ENCODE results near the gene ATXN7. TPM values are rescaled to one million over a fixed set of nuclear protein-coding genes. Genes with fewer than 3 reads are reported as not detected.

Gene ATXN7
- total and polyA plus RNA-seq, 2 of the 13 experiments (the other 11 are each of a cell fraction or from before 2014, with no cell fraction given), result 13.8 to 20.0 TPM

DNA sequence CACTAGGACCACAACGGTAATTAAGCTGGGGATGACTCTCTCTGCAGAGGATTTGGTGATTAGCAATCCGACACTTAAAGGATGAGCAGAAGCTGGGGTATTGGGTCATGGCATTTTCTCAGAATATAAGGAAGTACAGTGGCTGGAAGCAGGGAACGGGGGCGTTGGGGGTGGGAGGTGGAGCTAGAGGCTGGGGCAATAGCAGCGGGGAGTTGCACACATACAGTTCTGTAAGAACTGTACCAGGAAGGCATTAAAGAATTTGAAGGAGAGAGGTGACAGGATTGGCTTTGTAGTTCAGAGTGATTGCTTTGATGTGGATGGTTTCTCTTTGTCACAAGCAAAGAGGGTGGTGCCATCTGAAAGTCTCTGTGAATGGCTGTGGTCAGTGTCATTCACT, 131.4 kb downstream of the ATXN7 start:
- BruUV-seq (replicated peaks), result no TSS peak
- intact Hi-C loops (cut with micrococcal nuclease; ENCODE audit: unreplicated experiment), result no loop called here
- no peak for FAIRE-seq
- TF ChIP-seq RFX5 (IDR thresholded peaks at IDR 0.05; ENCODE audit: low read depth, low read length), result no peak
- TF ChIP-seq HDAC6 (IDR thresholded peaks at IDR 0.05; ENCODE audit: low read depth, low read length), result no peak
- TF ChIP-seq ZNF136 (CRISPR knock-in tag; IDR thresholded peaks at IDR 0.05; ENCODE audit: low read depth), result no peak
- TF ChIP-seq PREB (CRISPR knock-in tag; IDR thresholded peaks at IDR 0.05), result no peak
- no peak for TF ChIP-seq GZF1 (CRISPR knock-in tag; IDR thresholded peaks at IDR 0.05)
- TF ChIP-seq, protein P1, sequence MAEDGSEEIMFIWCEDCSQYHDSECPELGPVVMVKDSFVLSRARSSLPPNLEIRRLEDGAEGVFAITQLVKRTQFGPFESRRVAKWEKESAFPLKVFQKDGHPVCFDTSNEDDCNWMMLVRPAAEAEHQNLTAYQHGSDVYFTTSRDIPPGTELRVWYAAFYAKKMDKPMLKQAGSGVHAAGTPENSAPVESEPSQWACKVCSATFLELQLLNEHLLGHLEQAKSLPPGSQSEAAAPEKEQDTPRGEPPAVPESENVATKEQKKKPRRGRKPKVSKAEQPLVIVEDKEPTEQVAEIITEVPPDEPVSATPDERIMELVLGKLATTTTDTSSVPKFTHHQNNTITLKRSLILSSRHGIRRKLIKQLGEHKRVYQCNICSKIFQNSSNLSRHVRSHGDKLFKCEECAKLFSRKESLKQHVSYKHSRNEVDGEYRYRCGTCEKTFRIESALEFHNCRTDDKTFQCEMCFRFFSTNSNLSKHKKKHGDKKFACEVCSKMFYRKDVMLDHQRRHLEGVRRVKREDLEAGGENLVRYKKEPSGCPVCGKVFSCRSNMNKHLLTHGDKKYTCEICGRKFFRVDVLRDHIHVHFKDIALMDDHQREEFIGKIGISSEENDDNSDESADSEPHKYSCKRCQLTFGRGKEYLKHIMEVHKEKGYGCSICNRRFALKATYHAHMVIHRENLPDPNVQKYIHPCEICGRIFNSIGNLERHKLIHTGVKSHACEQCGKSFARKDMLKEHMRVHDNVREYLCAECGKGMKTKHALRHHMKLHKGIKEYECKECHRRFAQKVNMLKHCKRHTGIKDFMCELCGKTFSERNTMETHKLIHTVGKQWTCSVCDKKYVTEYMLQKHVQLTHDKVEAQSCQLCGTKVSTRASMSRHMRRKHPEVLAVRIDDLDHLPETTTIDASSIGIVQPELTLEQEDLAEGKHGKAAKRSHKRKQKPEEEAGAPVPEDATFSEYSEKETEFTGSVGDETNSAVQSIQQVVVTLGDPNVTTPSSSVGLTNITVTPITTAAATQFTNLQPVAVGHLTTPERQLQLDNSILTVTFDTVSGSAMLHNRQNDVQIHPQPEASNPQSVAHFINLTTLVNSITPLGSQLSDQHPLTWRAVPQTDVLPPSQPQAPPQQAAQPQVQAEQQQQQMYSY (CRISPR knock-in tag; IDR thresholded peaks at IDR 0.05), result no peak
- no peak for TF ChIP-seq RAD51 (IDR thresholded peaks at IDR 0.05; ENCODE audit: borderline replicate concordance)
- TF ChIP-seq MBD4 (IDR thresholded peaks at IDR 0.05; ENCODE audit: borderline replicate concordance, low read length), result no peak
- TF ChIP-seq ZNF512 (CRISPR knock-in tag; IDR thresholded peaks at IDR 0.05), result no peak
- no peak for TF ChIP-seq HNF1B (CRISPR knock-in tag; IDR thresholded peaks at IDR 0.05)
- no peak for TF ChIP-seq SRY (CRISPR knock-in tag; IDR thresholded peaks at IDR 0.05)
- no peak for TF ChIP-seq ZXDC (CRISPR knock-in tag; IDR thresholded peaks at IDR 0.05)

More for the DNA sequence above, 131.4 kb downstream of the ATXN7 start:
- Histone ChIP-seq H2AFZ (ENCODE audit: low read length) (no peak overlapping the region), H3K27me3 (ENCODE audit: control insufficient read depth in 1 of 2, insufficient read depth in 2 of 2, low read length in 2 of 2) (no peaks in the 10 kb centered on the region), H3K4me1 (ENCODE audit: insufficient read depth, low read length) (peaks cover 14% of the 10 kb centered on the region), H3K9me3 (ENCODE audit: low read length) (no peaks in the 10 kb centered on the region), H3K9ac (ENCODE audit: insufficient read depth, low read depth, low read length) (no peak overlapping the region), H3K27ac (ENCODE audit: extremely low read length, insufficient read depth, low read length) (no peak overlapping the region), H3K36me3 (replicated peaks in 1 of 2; ENCODE audit: control insufficient read depth in 1 of 2, insufficient read depth in 2 of 2, low read length in 2 of 2) (peaks cover 32 to 68% of the 10 kb centered on the region in 2 experiments), H3K4me2 (ENCODE audit: low read depth, low read length) (no peak overlapping the region), H3K4me3 (replicated peaks in 1 of 3; ENCODE audit: insufficient read depth in 1 of 3, low read depth in 2 of 3, low read length in 3 of 3) (no peak overlapping the region), H3K79me2 (ENCODE audit: insufficient read depth, low read length) (no peaks in the 10 kb centered on the region), H4K20me1 (ENCODE audit: insufficient read depth, low read length) (no peaks in the 10 kb centered on the region)
- ChIA-PET CTCF (ENCODE audit: low intra/inter-chr PET ratio, low total read pairs) (no interaction called here), POLR2A (no interaction called here)
- ATAC-seq (no peak), DNase-seq (ENCODE audit: low spot score) (no peak)
- in situ Hi-C loops (cut with HindIII; ENCODE audit: extremely low pct_ligation_motif_present, low pct_unique_long_range_greater_than_20kb), result loop anchor here (5.0 kb wide), 1 partner anchor 33 kb away; no protein-coding TSS in a partner anchor
- WGBS (ENCODE audit: low lambda C conversion rate), result 98% methylated on average over 5 of the region's 5 CpGs

Data from HepG2 (cell line).